HG03565 (cell line): ENCODE data around the gene CHAC1.

ENCODE experiments used
- ATAC-seq: cut with Tn5 transposase; IDR thresholded peaks from one replicate; pipeline ENCODE4 v1.9.1; 2021; ENCODE audit warnings: mild to moderate bottlenecking, moderate library complexity; ENCODE audit not compliant: unreplicated experiment

The CHAC1 gene, protein sequence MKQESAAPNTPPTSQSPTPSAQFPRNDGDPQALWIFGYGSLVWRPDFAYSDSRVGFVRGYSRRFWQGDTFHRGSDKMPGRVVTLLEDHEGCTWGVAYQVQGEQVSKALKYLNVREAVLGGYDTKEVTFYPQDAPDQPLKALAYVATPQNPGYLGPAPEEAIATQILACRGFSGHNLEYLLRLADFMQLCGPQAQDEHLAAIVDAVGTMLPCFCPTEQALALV

DNA sequence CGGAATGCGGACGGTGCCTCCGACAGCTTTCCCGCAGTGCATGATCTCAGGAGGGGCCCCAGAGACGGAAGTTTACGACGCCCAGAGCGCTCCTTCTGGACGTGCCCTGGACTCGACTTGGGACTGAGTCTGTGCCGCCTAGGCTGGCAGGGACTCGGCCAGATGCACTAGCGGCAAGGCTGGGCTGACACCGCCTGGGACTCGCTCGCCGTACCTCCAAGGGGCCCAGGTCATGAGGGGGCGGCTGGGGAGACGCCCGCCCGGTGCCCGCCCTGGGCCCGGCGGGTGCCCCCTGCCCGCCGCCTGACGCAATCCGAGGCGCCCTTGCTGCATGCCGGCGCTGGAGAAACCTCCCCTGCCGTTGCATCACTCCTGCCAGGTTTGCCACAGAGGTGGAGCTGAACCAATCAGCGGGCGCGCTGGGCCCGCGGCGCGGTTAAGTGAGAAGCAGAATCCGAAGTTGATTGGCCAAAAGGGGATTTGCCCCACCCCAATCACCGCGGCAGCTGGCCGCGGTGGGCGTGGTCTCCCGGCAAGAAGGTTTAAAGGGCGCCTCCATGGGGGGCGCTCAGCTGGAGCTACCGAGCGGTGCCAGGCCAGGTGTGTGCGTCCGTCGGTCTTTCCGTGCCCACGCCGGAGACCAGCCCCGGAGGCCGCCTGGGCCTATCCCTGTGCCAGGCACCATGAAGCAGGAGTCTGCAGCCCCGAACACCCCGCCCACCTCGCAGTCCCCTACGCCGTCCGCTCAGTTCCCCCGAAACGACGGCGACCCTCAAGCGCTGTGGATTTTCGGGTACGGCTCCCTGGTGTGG lies at the start of gene CHAC1:
CHAC1 (plus strand) TSS at position 571 of the 812 bp plus-strand sequence; CDS start at position 684, 113 bp downstream.
- ATAC-seq, result peak; percentile 94

DNA sequence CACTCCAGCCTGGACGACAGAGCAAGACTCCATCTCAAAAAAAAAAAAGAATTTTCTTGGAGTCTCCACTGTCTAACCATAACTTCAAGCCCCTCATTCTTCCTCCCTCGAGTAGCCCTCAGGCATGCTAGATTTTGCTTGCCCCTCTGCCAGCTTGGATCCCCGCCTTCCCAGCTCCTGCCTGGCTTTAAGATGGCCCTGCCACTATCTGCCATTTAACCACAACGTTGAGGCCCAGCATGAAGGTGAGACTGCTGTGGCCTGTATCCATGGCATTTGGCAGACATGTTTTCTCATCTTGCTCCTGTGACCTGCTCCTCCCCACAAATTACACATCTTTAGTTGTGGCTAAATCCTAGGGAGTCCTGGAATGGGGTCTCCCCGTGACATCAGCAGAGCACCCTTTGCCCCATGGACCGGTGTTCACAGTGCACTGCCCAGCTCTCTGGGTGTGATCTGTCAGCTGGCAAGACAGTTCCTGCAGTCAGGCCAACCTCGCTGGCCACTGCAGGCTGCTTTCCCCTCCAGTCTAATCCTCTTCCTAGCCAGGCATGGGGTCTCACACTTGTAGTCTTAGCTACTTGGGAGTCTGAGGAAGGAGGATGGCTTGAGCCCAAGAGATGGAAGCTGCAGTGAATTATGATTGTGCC lies 48.6 kb upstream of the CHAC1 start:
- no peak for ATAC-seq

DNA sequence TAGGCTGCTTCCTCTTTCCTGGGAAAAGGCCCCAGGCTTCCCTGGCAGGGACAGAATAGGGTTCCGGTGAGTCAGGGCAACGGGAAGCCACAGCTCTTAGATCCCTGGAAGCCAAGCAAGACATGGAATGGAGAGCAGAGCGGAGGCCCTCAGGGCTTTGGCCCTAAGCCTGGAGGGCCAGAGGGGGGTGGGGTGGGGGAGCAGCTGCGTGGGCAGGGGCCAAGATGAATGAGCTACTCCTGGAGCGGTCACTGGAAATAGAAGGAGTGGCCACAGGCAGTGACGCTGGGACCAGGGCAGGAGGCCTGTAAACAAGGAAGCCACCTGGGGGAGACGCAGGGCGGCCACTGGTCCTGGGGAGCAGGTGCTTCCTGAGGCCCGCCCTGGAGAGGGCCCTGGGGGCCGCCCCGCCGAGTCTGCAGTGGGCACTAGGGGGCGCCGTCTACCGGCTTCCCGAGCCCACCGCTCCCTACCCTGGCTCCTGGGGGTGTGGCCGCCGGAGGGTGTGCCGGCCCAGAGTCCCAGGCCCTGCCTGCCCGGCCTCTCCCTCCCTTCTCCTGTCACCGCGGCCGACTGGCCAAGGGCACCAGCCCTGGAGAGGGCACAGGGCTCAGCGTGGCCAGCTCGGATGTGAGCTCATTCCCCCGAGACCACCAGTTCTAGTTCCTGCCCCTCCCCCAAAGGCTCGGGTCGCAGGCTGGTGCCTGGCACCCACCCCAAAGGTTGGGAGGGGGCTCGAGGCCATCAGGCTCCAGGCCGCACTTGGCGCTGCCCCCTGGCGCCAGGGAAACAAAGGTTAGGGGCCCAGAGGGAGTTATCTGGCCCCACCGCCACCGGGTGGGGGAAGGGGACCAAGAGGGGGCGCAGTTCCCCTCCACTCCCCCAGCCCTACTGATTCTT lies 46.9 kb upstream of the CHAC1 start:
- ATAC-seq, result peak; percentile 50

DNA sequence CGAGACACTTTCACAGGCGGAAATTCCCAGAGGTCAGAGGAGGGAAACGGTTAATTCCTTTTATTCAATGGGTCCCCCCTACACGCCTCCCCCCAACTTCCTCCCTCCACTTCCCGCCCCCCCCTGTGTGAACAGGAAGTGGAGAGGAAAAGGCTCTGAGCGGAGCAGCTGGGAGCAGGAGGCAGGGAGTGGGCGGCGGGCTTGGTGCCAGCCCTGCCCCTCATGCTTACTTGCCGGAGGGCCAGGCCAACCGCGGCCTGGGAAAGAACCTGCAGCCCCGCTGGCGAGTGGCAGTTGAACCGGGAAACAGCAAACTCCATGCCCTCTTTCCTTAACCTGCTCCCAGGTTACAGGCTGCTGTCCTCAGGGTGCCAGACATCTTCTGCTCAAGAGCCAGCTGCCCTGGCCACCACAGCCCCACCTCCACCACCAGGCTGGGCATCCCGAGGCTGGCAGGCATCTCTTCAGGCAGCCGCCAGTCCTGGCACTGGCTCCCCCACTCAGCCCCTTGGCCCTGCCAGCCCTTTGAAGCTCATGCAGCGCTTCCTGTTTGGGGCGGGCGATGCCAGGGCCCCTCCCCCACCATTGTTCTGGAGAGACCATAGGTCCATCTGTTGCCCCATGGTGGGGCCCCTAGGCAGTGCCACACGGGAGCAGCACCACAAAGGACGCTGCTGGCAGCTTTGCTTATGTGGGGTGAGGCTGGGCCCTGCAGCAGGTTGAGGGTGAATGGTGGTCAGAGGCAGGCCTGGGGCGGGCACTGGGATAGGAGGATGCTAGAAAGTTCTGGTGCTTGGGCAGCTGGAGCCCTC lies 46.1 kb upstream of the CHAC1 start:
- ATAC-seq, result no peak

DNA sequence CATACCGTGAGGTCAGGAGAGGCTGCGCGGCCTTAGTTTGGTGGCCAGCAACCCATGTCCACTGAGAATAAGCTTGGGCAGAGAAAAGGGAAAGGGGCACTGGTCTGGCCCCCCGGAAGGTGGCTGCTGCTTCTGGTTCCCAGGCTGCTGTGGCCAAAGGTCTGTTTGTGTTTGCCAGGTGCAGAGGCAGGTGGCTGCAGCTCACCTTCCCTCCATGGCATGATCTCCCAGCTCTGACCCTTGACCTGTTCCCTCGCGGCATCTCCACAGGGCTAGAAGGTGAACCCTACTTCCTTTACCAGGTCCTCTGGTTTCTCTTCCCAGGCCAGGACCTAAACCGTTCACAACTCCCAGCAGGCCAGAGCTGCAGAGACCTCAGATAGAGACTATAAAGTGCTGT lies 45.2 kb upstream of the CHAC1 start:
- no peak for ATAC-seq

DNA sequence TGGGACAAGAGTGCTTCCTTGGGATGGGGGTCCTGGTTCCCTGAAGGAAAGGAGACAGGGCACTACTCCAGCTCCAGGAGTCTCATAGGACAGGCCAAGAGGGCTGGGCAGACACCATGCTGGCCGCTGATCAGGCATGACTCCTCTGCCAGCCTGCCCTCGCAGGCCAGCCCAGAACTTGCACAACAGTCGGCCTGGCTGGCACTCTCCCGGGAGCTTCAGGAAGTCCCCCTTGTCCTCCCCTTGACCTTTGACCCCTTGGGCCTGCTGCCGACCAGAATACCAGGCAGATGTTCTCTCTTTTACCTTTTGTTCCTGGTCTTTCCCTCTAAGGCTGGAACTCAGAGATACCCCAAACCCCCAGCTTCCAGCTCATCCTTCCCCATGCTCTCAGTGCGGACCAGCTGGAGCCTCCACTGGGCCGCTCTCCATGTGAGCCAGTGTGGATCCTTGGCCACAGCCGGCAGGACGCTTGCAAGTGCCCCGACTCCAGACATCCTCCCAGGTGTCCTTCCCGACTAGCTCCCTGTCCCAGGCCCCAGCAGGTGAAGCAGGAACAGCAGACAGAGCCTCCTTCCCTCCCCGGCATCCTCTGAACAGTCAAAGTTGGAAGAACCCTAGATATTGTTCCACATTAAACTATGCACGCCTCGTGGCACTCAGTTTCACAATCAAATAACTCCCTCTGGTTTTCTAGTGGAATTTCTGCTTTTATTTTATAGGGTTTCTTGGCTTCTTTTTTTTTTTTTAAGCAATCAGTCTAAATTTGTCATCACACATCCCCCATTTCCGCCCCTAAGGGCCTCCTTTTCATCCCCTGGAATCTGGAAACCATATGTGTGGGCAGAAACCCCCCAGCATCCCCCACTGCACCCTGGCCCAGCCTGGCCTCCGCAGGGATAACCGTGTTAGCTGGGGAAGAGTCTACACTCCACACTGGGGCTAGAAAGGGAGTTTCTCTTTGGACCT lies 43.3 kb upstream of the CHAC1 start:
- ATAC-seq, result no peak

DNA sequence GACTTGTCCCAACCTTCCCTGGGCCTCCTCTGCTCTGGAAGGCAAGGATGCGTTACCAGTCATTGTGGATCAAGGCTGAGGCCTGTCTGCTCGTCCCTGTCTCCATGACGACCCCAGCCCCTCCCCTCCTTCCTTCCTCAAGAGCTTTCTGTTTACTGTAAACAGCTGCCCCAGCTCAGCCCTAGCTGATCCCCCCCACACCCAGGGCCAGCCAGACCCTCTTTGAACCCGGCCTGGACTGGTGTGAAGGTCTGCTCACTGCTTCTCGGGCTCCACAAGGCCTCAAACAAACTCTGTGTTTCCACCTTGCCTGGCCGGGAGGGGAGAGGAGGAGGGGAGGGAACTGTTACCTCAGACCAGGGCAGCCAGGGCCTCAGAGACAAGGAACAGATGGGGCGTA lies 42.1 kb upstream of the CHAC1 start:
- no peak for ATAC-seq

DNA sequence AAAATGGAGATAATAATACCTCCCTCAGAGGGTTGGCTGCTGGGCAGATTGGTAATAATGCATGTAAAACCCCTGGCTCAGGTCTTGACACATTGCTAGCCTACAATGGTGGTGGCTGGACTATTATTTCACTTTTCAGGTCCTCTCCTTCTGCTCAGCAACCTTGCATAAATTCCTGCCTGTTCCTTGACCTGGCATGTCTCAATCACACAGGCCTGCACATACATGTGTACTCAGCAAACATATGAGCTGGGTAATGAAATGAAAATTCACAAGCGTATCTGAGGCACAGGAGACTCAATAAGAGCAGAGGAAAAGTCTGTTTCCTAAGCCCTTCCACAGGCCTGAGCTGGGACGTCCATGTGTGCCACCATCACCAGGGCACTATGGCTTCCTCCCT lies 41.6 kb upstream of the CHAC1 start:
- ATAC-seq, result no peak

DNA sequence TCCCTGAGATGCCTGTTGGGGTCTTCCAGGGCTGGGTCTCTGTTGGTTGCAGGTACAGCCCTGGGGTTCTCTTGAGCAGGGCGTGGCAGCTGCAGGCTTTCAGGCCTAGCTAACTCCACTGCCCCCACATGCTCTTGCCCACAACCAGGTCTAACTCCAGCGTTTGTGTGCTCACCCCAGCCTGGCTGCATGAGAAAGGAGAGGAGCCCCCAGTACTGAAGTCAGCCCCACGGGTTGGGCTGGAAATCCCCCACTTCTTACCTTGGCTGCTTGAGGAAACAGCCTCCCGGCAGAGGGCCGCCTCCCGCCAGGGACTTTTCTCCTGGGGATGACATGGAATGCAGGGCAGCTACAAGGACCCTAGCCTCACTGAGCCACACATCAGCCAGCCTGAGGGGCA lies 40.8 kb upstream of the CHAC1 start:
- no peak for ATAC-seq

DNA sequence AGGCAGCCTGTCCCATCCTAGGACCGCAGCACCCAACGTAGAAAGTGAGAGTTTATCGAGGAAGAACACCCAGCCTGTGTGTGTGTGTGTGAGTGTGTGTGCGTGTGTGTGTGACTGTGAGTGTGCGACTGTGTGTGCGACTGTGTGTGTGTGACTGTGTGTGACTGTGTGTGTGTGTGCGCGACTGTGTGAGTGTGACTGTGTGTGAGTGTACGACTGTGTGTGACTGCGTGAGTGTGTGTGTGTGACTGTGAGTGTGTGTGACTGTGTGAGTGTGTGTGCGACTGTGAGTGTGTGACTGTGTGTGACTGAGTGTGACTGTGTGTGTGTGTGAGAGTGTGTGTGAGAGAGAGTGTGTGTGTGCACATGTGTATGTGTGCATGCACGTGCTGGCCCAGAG lies 39.3 kb upstream of the CHAC1 start:
- no peak for ATAC-seq

DNA sequence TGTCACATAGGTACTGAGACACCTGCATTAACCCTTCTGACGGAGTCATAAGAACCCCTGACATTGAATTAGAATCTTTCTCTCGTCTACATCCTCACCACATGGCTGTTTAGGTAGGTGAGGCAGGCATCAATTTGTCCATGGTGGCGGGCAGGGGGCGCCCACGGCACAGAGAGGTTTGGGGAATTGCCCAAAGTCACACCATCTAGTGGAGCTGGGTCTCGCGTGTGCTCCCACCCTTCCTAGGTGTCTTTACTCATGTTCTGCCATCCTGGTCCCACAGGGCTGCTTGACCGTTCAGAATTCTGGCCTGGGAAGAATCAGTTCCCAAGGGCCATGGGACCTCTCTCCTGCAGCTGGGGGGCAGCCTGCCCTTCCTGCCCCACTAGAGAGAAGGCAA lies 38.8 kb upstream of the CHAC1 start:
- no peak for ATAC-seq

DNA sequence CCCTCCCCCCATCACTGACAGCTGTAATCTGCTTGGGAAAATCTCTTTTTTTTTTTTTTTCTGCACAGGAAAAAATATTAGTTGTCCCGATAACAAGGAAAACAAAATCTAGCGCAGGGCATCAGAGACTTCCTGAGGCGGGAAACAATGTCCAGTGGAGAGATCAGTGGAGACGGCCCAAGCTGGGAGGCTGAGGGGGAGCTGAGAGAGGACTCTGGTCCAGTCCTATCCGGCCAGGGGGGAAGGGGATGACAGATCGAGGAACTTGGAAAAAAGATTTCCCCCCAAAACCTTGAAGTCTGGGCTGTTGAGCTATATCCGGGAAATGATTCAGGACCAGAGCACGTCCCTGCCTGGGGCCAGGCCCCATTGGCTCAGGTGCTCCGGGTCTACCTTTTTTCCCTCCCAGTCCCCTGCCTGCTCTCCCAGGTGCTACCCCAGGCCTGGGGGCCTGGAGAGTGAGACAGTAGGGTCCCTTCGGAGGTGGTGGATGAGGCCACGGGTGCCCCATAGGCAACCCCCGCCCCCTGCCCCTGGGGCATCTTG lies 38.1 kb upstream of the CHAC1 start:
- ATAC-seq, result no peak

DNA sequence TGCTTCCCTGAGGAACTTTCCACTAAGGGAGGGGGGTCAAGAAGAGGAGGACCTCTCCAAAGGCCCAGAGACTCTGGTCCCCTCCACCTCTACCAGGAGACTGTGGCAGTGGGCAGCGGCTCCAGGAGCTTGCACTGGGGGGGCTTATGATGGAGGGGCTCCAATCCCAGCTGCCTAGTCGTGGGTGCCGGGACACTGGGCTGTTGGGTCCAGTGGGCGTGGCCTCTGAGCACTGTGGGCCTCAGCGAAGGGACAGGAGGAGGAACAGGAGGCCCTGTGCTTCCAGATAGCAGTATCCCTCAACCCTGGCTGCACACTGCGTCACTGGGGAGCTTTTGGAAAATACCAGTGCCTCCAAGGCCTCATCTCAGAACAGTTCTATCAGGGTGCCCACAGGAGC lies 37.6 kb upstream of the CHAC1 start:
- ATAC-seq, result no peak

DNA sequence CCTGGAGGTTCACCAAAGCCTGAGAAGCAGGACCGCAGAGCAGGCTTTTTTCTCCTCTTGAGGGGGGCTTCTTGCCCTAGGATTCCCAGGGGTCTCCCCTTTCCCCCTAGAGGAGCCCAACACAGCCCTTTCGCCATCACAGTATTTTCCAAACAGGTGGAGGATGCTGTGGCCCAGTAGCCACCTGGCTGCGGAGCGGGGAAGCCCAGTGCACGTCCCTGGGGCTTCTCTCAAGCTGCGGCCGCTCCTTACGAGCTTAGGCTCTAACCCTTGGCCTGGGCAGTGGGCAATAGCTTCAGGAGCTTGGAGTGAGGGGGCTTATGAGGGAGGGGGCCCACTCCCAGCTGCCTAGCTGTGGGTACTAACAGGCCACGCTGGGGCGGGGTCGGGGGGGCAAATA lies 35.7 kb upstream of the CHAC1 start:
- no peak for ATAC-seq

DNA sequence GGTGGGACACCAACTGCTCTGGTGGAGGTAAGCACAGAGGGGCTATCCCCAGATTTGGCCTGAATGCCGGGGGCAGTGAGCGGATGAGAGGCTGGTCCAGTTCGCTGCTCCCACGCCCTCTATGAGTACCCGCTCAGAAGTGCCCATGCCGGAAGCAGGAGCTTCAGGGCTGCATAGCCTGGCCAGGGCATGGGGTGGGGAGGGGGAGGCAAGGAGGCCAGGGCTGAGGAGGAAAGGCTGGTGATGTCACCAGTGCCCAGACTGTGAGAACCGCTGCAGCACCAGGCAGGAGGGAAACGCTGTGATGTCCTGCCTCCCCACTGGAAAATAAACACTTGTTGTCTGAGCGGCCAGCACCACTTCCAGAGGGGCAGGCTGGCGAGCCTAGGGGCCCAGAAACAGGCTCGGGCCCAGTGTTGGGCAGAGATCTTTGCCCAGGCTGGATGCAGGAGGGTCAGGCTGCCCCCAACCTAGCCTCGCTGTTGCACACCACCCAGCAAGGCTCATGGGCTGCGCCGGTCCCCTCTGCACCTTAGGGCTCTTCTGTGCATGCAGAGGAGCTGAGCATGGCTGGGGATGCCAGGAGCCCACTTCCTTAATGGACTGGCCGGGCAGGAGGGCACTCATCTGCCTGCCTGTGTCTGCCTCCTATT lies 35.0 kb upstream of the CHAC1 start:
- ATAC-seq, result no peak

DNA sequence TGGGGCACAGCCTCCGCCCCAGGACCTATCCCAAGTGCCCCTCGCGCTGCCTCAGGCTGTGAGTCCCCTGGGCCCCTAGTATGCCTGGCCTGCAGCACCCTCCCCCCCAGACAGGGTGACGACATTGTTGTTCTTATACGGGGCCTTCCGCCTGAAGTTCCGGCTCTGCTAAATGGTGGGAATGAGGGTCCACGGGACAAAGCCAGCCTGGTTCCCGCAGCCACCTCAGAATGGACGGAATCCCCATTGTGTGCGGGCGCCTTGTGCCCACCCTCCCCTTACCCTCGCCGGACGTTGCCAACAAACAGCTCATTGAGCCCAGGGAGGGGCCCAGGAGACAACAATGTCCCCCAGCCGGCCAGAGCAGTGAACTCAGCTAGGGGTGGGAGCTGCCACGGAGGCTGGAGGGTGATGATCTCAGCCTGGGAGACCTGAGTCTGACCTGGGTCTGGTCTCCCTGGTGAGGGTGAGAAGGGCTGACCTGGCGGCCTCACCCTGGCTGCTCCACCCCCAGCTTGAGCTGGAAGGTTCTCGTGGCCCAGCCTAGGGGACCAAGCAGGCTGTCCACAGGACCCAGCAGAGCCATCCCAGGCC lies 34.4 kb upstream of the CHAC1 start:
- ATAC-seq, result no peak

DNA sequence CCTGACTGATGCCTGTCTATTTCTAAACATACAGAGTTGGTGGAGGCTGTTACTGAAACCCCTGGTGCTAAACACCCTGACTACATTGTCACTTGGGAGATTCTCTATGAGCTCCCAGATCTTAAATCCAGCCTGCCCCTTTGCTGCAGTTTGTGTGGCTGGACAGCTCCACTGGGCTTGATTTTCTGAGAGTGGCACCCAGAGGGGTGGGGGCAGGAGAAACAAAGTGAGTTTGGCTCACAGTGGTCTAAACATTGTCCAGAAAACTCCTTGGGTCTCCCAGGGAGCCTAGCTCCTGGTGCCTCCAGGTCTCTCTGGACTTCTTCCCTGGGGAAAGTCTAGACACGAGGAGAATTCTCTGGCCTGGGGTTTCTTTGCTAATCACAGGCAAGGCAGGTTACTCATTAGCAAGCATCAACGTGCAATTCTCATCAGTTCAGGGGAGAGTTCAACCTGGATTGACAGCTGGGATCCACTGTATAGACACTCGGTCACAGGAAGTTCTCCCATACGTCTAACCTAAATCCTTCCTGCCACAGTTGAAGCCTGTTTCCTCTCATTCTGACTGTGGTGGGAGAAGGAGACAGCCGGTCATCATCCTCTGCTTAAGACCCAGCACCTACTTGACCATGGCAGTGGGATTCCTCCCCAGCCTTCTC lies 31.2 kb upstream of the CHAC1 start:
- no peak for ATAC-seq
